GM19023 (cell line): Measurements from ENCODE around the gene ERBB4.
"Not testable (repeated sequence)": the region's sequence is repeated elsewhere in the genome, so short reads cannot be mapped to it uniquely, and the experiment has no call there.

Source experiments
- ATAC-seq: cut with Tn5 transposase; IDR thresholded peaks from one replicate; pipeline ENCODE4 v1.9.1; 2021; ENCODE audit warnings: mild to moderate bottlenecking, moderate library complexity; ENCODE audit not compliant: unreplicated experiment

ERBB4 gene

GRCh38 chr2:212311807-212312404 is 226.7 kb downstream of the ERBB4 start:
- ATAC-seq = no peak

- no peak for ATAC-seq
These were observed 238.7 kb downstream of the ERBB4 start for GRCh38 chr2:212299943-212300342.

DNA sequence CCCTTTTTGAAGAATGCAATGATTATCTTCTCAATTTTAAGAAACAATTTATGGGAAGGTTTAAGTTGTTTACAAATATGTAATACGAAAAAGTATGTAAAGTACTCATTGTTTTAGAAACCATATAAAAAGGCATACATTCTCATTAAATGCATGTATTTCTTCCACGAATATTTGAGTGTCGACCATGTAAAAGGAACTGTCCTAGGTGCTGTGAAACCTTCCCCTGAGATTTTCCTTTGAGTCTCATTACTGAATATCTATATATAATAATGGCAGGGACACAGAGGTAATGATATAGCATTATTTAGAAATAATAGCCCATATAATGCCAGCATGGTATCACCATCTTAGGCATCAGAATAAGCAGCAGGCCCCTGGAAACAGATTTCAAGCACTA is 239.3 kb downstream of the ERBB4 start:
- no peak for ATAC-seq

GRCh38 chr2:212295571-212295970 is 243.0 kb downstream of the ERBB4 start:
- no peak for ATAC-seq

GRCh38 chr2:212294816-212295215 is 243.8 kb downstream of the ERBB4 start:
- no peak for ATAC-seq

GRCh38 chr2:212289301-212289700 is 249.3 kb downstream of the ERBB4 start:
- ATAC-seq = no peak

DNA sequence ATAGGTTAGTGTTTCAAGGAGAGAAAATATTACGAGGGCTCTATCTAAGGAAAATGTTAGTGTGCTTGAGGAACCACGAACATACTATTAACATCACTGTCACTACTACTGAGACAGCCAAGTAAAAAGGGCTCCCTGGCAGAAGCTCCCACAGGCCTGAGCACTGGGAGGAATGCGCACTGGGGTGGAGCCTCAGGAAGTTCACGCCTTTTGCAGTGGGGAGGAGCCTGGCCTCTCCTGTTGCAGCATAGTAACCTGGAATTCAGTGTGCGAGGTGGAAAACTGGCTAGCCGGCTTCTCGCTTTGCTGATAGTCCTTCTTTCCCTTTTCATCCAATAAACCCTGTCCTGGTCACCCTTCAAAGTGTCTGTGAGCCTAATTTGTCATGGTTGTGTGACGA is 250.3 kb downstream of the ERBB4 start:
- ATAC-seq = no peak

GRCh38 chr2:212284166-212284565 is 254.4 kb downstream of the ERBB4 start:
- ATAC-seq = no peak

DNA sequence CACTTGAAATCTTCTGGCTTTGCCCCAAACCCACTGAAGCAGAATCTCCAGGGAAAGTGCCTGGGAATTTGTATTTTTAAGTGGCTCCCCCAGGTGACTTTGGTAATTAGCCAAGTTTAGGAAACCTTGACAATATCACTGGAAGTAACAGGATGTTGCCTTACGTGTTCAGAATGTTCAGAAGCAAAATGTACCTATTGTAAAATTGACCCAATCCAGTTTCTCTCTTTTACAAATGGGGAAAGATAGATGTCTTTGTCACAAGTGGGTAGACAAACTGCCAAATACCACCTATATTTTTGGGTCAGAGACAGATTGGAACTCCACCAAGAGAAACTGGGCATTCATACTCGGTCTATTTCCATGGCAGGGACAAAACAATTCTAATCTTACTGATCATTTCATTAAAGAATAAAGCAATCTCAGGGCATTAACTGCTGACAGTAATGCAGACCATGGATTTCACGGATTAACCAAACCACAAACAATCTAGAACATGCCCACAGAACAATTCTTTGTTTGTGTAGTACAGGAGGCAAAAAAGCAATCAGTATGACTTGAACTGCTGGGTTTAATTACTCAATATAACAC is 255.8 kb downstream of the ERBB4 start:
- no peak for ATAC-seq

- ATAC-seq = no peak
These were observed 261.8 kb downstream of the ERBB4 start for GRCh38 chr2:212276813-212277212.

DNA sequence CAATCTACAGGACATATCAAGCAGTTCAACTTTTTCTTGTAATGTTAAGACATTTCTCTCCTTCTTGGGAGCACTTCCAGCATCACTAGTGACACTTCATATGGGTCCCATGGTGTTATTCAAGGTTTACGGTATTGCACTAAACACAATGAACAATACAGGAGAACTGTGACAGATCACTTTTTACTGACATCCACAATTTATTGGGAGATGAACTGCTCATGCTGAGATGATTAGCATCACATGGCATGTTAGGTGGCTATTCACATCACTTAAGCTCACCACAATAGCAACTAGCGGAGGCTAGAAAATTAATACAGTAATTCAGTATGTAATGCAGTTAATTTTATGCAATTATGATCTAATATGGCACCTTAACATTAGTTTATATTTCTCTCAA is 264.4 kb downstream of the ERBB4 start:
- ATAC-seq = no peak

GRCh38 chr2:212271583-212271982 is 267.0 kb downstream of the ERBB4 start:
- no peak for ATAC-seq

GRCh38 chr2:212269005-212269404 is 269.6 kb downstream of the ERBB4 start:
- no peak for ATAC-seq

DNA sequence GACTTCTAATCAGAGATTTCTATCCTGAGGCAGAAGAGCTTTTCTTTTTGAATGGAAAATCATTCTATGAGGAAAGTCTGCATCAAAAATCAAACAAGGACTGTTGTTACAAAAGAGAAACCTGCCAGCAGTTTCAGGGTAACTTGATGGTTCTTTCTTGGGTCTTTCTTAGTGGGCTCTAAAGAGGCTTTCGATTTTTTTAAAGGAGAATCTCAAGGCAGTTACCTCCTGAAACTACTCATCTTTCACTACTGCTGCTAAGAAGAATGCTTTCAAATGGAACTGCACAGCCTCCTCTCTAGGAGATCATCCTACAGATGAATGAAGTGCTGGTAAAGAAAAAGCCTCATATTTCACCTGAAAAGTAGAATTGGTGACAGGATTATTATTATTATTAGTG is 272.3 kb downstream of the ERBB4 start:
- ATAC-seq = no peak

DNA sequence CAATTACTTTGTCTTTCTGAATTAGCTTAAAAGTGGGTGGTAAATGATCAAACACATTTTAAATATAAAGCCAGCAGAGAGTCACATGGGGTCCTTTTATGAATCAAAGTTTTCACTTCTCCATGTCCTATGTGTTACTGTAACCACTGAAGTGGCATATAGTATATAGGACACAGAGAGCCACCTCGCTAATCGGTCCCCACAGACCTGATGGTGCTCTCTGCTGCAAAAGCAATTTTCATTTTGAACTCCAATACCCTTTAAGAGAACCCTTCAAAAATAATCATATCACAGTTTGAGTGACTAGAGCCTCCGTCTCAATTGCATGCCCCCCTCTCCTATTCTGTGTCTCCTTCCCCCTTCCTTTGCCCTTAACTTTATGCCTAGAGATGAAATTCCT is 272.8 kb downstream of the ERBB4 start:
- no peak for ATAC-seq

- no peak for ATAC-seq
These were observed 274.4 kb downstream of the ERBB4 start for GRCh38 chr2:212264187-212264586.

GRCh38 chr2:212259226-212259625 is 279.4 kb downstream of the ERBB4 start:
- ATAC-seq = no peak

- ATAC-seq = no peak
These were observed 284.3 kb downstream of the ERBB4 start for GRCh38 chr2:212254339-212254738.

- ATAC-seq = no peak
These were observed 289.2 kb downstream of the ERBB4 start for GRCh38 chr2:212249451-212249850.

DNA sequence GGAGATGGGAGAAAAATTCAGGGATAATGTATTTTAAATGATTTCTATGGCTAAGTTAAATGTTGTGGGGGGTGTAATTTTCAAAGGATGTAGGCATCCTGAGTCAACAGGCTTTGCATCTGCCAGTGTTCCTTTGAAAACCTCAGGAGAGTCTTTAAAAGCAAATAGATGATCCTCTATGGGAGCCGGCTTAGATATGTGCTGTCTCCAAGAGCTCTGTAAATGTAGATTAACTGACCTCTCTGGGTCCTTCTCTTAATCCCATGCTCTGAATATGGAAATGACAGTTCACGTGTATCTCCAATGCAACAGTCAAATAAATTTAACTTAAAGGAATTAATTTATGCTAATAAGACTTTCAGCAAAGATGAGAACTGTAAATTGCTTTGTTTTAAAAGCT is 292.7 kb downstream of the ERBB4 start:
- no peak for ATAC-seq

GRCh38 chr2:212242724-212243123 is 295.9 kb downstream of the ERBB4 start:
- ATAC-seq = no peak

DNA sequence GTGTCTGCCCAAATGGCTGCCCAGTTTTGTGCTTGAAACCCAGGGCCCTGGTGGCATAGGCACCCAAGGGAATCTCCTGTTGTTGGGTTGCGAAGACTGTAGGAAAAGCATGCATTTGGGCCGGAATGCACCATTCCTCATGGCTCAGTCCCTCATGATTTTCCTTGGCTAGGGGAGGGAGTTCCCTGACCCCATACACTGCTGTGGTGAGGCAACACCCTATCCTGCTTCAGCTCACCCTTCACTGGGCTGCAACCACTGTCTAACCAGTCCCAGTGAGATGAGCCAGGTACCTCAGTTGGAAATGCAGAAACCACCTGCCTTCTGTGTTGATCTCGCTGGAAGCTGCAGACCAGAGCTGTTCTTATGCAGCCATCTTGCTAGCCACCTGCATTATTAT is 300.4 kb downstream of the ERBB4 start:
- ATAC-seq = not testable (repeated sequence)
